Ascending aorta (tissue), 2 donors: ENCODE results near the gene FARP1. TPM values are rescaled to one million over a fixed set of nuclear protein-coding genes. Genes with fewer than 3 reads are reported as not detected.

ENCODE experiments used
- DNase-seq, 2 donors: peaks; one replicate each; pipeline ENCODE4 v3.0.0-alpha.2; 2019; ENCODE audit warnings: low spot score in 2 of 2
- H3K27ac ChIP-seq, 2 donors: fragments of 200-600 bp; sonication (generic); one replicate each; pipeline ENCODE4 v1.5.1; 2016 to 2017; ENCODE audit warnings: mild to moderate bottlenecking in 1 of 2
- H3K27me3 ChIP-seq: fragments of 200-600 bp; sonication (generic); one replicate; pipeline ENCODE4 v1.5.1; 2017
- H3K36me3 ChIP-seq, 2 donors: fragments of 200-600 bp; sonication (generic); one replicate each; pipeline ENCODE4 v1.5.1; 2016
- H3K4me1 ChIP-seq, 2 donors: fragments of 200-600 bp; sonication (generic); one replicate each; pipeline ENCODE4 v1.5.1; 2016 to 2017; ENCODE audit warnings: mild to moderate bottlenecking in 1 of 2
- H3K4me3 ChIP-seq, 2 donors: fragments of 200-600 bp; sonication (generic); one replicate each; pipeline ENCODE4 v1.5.1; 2016 to 2017; ENCODE audit warnings: mild to moderate bottlenecking in 1 of 2
- H3K9me3 ChIP-seq, 2 donors: fragments of 200-600 bp; sonication (generic); one replicate each; pipeline ENCODE4 v1.5.1; 2016
- CTCF ChIP-seq, 3 experiments: fragments of 200-600 bp in 2 of 3; fragments of 450-650 bp in 1 of 3; sonication (generic) in 2 of 3; IDR thresholded peaks; one replicate each; pipeline ENCODE4 v1.5.1; 2016 to 2019; ENCODE audit warnings: antibody characterized with exemption in 3 of 3, mild to moderate bottlenecking in 1 of 3, moderate library complexity in 1 of 3
- intact Hi-C: fragments of 100-400 bp; cut with DNase I; formaldehyde crosslinking; loops from one replicate; pipeline ENCODE4 v1.15.1; 2023
- total RNA-seq: library from RNA; depleted of rRNA; stranded (reverse); fragments of >200 nt; gene quantifications from one replicate; pipeline ENCODE4 v1.1.0, GENCODE V29; 2016

Gene FARP1
- total RNA-seq, 1 donor from 2014 or later = 80.8 TPM

DNA sequence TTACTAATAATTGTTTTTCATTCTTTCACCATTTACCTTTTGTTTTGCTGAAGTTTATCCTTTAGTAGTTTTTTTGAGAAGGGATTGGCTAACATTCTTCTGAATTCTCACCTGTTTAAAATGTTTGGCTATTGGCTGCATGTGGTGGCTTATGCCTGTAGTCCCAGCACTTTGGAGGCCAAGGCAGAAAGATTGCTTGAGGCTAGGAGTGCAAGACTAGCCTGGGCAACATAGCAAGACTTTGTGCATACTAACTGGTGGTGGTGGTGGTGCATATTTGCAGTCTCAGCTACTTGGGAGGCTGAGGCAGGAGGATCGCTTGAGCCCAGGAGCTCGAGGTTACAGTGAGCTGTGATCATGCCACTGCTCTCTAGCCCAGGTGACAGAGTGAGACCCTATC is 61.7 kb downstream of the FARP1 start:
- Histone ChIP-seq H3K9me3 (peaks cover 0 to 19% of the 10 kb centered on the region in 2 donors), H3K36me3 (no peaks in the 10 kb centered on the region), H3K27ac (no peak overlapping the region), H3K27me3 (no peaks in the 10 kb centered on the region), H3K4me3 (no peak overlapping the region), H3K4me1 (no peaks in the 10 kb centered on the region)
- no peak for TF ChIP-seq CTCF (IDR thresholded peaks at IDR 0.05)
- intact Hi-C loops = no loop called here
- no peak for DNase-seq

DNA sequence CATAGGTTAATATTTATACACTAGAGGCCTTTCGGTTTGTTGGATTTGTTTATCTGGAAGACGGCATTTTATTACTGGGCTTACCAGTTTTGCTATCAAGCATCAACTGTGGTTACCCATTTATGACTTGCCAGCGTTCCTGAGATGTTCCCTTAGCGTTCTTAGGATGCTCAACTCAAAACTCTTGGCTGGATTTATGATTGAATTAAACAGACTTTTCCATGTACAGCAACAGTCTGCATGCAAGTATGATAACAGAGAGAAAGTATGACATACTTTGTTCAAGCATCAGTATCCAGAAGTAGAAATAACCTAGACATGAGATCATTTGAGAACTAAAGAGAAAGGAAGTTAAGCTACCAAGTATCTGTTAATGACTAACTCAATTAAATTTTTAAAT is 64.1 kb downstream of the FARP1 start:
- Histone ChIP-seq H3K4me1 (no peaks in the 10 kb centered on the region), H3K27ac (peak overlapping the region in 1 of 2 donors; percentile 41), H3K36me3 (no peaks in the 10 kb centered on the region), H3K27me3 (no peaks in the 10 kb centered on the region), H3K9me3 (peaks cover 0 to 19% of the 10 kb centered on the region in 2 donors), H3K4me3 (no peak overlapping the region)
- no peak for DNase-seq
- no peak for TF ChIP-seq CTCF (IDR thresholded peaks at IDR 0.05)
- intact Hi-C loops = no loop called here

- H3K27me3 ChIP-seq = no peaks in the 10 kb centered on the region
Measured at GRCh38 chr13:98207416-98207815, 64.5 kb downstream of the FARP1 start.

DNA sequence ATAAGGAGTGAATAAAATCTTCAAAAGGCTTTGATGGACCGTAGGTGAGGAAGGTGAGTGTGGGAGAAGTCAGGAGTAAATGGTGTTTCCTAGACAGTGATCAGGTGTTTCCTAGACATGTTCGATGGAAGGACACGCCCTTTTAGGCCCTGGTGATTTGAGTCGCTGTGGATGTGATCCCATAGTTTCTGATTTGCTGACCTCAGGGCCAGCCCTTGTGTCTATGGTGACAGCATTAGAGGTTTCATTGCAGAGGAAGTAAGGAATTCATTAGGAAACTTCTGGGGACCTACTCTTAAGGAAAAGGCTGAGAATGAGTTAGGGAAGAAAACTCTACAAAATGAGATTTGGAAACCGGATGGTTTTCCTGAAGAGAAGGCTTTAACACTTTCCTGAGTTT is 65.7 kb downstream of the FARP1 start:
- no peak for TF ChIP-seq CTCF (IDR thresholded peaks at IDR 0.05)
- intact Hi-C loops = no loop called here
- H3K27me3 ChIP-seq = no peaks in the 10 kb centered on the region
- no peak overlapping the region for H3K27ac ChIP-seq
- peaks cover 0 to 19% of the 10 kb centered on the region in 2 donors for H3K9me3 ChIP-seq
- no peaks in the 10 kb centered on the region for H3K36me3 ChIP-seq
- H3K4me3 ChIP-seq = no peak overlapping the region
- DNase-seq = no peak
- H3K4me1 ChIP-seq = no peaks in the 10 kb centered on the region

More at GRCh38 chr13:98207416-98207815, 64.5 kb downstream of the FARP1 start:
- H3K4me3 ChIP-seq = no peak overlapping the region
- H3K9me3 ChIP-seq = peaks cover 0 to 19% of the 10 kb centered on the region in 2 donors
- intact Hi-C loops = no loop called here
- peak overlapping the region in 1 of 2 donors; percentile 41 for H3K27ac ChIP-seq
- TF ChIP-seq CTCF (IDR thresholded peaks at IDR 0.05) = no peak
- no peaks in the 10 kb centered on the region for H3K4me1 ChIP-seq
- no peaks in the 10 kb centered on the region for H3K36me3 ChIP-seq
- DNase-seq = no peak

DNA sequence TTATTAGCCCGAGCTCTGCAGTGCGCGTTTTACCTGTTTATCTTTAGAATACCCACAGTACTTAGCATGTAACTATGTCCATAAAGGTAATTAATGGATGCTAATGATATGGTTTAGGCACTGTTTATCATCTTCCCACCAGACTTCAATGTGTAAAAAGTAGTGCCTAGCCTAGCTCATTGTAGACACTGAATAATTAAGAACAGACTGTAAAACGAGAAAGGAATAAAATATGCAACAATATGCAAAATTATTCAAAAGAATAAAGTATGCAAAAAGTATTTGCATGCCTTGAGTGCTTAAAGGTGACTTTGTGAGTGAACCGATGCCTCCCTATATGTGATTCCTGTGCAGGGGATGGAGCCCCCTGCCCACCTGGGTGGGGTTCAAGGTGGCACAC is 69.9 kb downstream of the FARP1 start:
- DNase-seq = no peak
- no peaks in the 10 kb centered on the region for H3K27me3 ChIP-seq
- H3K4me1 ChIP-seq = no peaks in the 10 kb centered on the region
- no peak for TF ChIP-seq CTCF (IDR thresholded peaks at IDR 0.05)
- no peaks in the 10 kb centered on the region for H3K9me3 ChIP-seq
- no peaks in the 10 kb centered on the region for H3K36me3 ChIP-seq
- H3K4me3 ChIP-seq = no peak overlapping the region
- no peak overlapping the region for H3K27ac ChIP-seq
- intact Hi-C loops = no loop called here

DNA sequence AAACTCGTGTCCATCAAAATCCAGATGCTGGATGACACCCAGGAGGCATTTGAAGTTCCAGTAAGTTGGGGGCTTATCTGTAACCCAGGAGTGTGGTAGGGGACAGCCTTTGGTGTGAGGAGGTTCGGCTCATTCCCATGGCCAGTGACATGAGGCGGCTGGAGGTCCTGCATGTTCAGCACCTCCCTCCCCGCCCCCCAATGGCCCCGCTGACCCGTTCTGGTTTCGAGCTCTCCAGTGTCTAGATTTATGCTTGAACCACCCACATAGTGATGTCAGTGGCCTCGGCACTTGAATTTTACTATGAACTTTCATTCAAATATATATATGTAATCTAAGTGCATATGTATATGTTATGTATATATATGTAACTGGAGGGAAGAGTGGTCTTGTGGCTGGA is 70.5 kb downstream of the FARP1 start:
- H3K36me3 ChIP-seq = no peaks in the 10 kb centered on the region
- intact Hi-C loops = no loop called here
- H3K9me3 ChIP-seq = no peaks in the 10 kb centered on the region
- DNase-seq = no peak
- no peak overlapping the region for H3K27ac ChIP-seq
- TF ChIP-seq CTCF (IDR thresholded peaks at IDR 0.05) = no peak
- no peaks in the 10 kb centered on the region for H3K27me3 ChIP-seq
- H3K4me3 ChIP-seq = no peak overlapping the region
- no peaks in the 10 kb centered on the region for H3K4me1 ChIP-seq
